ENCODE data around the gene AUTS2.

The AUTS2 gene

GRCh38 chr7:70680743-70681468 lies 1082.6 kb downstream of the AUTS2 start:
- no peak for DNase-seq (ENCODE audit: low read depth, low spot score)
- no peak overlapping the region for H3K27ac ChIP-seq

GRCh38 chr7:70681469-70682350 lies 1083.4 kb downstream of the AUTS2 start:
- H3K27ac ChIP-seq = no peak overlapping the region
- DNase-seq (ENCODE audit: low read depth, low spot score) = no peak

- no peak overlapping the region for H3K27ac ChIP-seq
- no peak for DNase-seq (ENCODE audit: low read depth, low spot score)
Observed at GRCh38 chr7:70684173-70684572, 1085.9 kb downstream of the AUTS2 start.

GRCh38 chr7:70693321-70693685 lies 1095.0 kb downstream of the AUTS2 start:
- H3K27ac ChIP-seq = no peak overlapping the region
- DNase-seq (ENCODE audit: low read depth, low spot score) = no peak

GRCh38 chr7:70693686-70694433 lies 1095.6 kb downstream of the AUTS2 start:
- DNase-seq (ENCODE audit: low read depth, low spot score) = no peak
- peak overlapping the region; percentile 68 for H3K27ac ChIP-seq

GRCh38 chr7:70694434-70694970 lies 1096.2 kb downstream of the AUTS2 start:
- no peak for DNase-seq (ENCODE audit: low read depth, low spot score)
- H3K27ac ChIP-seq = peak overlapping the region; percentile 68

GRCh38 chr7:70694971-70695794 lies 1096.9 kb downstream of the AUTS2 start:
- H3K27ac ChIP-seq = peak overlapping the region; percentile 68
- DNase-seq (ENCODE audit: low read depth, low spot score) = no peak

GRCh38 chr7:70695795-70696083 lies 1097.5 kb downstream of the AUTS2 start:
- no peak for DNase-seq (ENCODE audit: low read depth, low spot score)
- peak overlapping the region; percentile 68 for H3K27ac ChIP-seq

- peak overlapping the region; percentile 68 for H3K27ac ChIP-seq
- DNase-seq (ENCODE audit: low read depth, low spot score) = no peak
Observed at GRCh38 chr7:70696201-70696754, 1098.0 kb downstream of the AUTS2 start.

GRCh38 chr7:70698219-70698832 lies 1100.1 kb downstream of the AUTS2 start:
- DNase-seq (ENCODE audit: low read depth, low spot score) = no peak
- H3K27ac ChIP-seq = no peak overlapping the region

- DNase-seq (ENCODE audit: low read depth, low spot score) = no peak
Observed at GRCh38 chr7:70699271-70699670, 1101.0 kb downstream of the AUTS2 start.

GRCh38 chr7:70700055-70700940 lies 1102.0 kb downstream of the AUTS2 start:
- DNase-seq (ENCODE audit: low read depth, low spot score) = no peak
- no peak overlapping the region for H3K27ac ChIP-seq

More at GRCh38 chr7:70699271-70699670, 1101.0 kb downstream of the AUTS2 start:
- no peak overlapping the region for H3K27ac ChIP-seq

GRCh38 chr7:70700941-70701425 lies 1102.7 kb downstream of the AUTS2 start:
- no peak overlapping the region for H3K27ac ChIP-seq
- DNase-seq (ENCODE audit: low read depth, low spot score) = no peak

GRCh38 chr7:70701477-70701876 lies 1103.2 kb downstream of the AUTS2 start:
- DNase-seq (ENCODE audit: low read depth, low spot score) = no peak
- no peak overlapping the region for H3K27ac ChIP-seq

- DNase-seq (ENCODE audit: low read depth, low spot score) = no peak
- no peak overlapping the region for H3K27ac ChIP-seq
Observed at GRCh38 chr7:70701991-70702390, 1103.7 kb downstream of the AUTS2 start.

- no peak overlapping the region for H3K27ac ChIP-seq
- no peak for DNase-seq (ENCODE audit: low read depth, low spot score)
Observed at GRCh38 chr7:70703785-70704184, 1105.5 kb downstream of the AUTS2 start.

- no peak overlapping the region for H3K27ac ChIP-seq
- no peak for DNase-seq (ENCODE audit: low read depth, low spot score)
Observed at GRCh38 chr7:70704831-70705346, 1106.6 kb downstream of the AUTS2 start.

GRCh38 chr7:70706204-70706603 lies 1107.9 kb downstream of the AUTS2 start:
- no peak for DNase-seq (ENCODE audit: low read depth, low spot score)
- no peak overlapping the region for H3K27ac ChIP-seq
